PFSK-1 (cell line): Measurements from ENCODE around the gene KRTAP4-12.

Experiments used
- POLR2AphosphoS5 ChIP-seq: IDR thresholded peaks from 2 replicates; pipeline ENCODE4 v1.6.1; 2012; ENCODE audit warnings: low read depth, mild to moderate bottlenecking, control low read depth, low read length, moderate library complexity
- SIN3A ChIP-seq: IDR thresholded peaks from 2 replicates; pipeline ENCODE4 v1.6.1; 2012; ENCODE audit warnings: mild to moderate bottlenecking, low read length, moderate library complexity, borderline replicate concordance; ENCODE audit not compliant: insufficient read depth
- TAF1 ChIP-seq: IDR thresholded peaks from 2 replicates; pipeline ENCODE4 v1.6.1; 2012; ENCODE audit warnings: low read length, control low read depth, borderline replicate concordance; ENCODE audit not compliant: insufficient read depth

DNA sequence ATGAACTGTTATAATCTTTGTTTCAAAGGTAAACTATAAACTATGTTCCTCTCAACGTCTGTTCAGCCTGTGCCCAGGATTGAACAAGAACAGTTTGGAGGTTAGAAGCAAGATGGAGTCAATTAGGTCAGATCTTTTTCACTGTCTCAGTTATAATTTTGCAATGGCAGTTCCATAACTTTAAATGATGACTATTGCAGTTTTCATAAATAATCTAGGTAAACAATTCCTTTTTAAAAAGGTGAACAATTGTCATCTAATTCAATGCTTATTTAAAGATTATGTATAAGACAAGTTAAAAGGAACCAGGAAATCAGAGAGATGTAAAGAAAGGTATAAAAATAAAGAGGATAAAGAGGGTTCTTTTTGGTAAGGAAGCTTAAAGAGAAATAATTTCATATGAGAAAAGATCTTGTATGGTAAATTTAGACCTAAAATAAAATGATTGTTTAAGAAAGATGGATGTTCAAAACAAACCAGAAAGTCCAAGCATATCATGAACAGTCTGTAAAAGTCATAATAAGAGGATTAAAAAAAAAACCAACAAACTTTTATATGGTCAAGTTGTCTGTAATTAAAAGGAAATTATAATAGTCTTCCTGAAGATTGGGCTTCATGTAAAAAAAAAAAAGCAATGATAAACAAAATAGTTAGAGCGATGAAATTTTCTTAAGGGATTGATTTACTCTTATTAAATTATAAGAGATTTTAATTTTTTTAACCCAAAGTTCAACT is 12.7 kb downstream of the KRTAP4-12 start:
- TF ChIP-seq SIN3A (no peak), POLR2AphosphoS5 (no peak), TAF1 (no peak)
